Inflammatory macrophage (primary cell): ENCODE results near the gene MTMR3.

Source experiments
- DNase-seq, 2 donors: peaks; one replicate each; pipeline ENCODE4 v3.0.0-alpha.2; 2020 to 2022

MTMR3 gene

GRCh38 chr22:29916007-29916544 lies 33.1 kb downstream of the MTMR3 start:
- DNase-seq: no peak

DNA sequence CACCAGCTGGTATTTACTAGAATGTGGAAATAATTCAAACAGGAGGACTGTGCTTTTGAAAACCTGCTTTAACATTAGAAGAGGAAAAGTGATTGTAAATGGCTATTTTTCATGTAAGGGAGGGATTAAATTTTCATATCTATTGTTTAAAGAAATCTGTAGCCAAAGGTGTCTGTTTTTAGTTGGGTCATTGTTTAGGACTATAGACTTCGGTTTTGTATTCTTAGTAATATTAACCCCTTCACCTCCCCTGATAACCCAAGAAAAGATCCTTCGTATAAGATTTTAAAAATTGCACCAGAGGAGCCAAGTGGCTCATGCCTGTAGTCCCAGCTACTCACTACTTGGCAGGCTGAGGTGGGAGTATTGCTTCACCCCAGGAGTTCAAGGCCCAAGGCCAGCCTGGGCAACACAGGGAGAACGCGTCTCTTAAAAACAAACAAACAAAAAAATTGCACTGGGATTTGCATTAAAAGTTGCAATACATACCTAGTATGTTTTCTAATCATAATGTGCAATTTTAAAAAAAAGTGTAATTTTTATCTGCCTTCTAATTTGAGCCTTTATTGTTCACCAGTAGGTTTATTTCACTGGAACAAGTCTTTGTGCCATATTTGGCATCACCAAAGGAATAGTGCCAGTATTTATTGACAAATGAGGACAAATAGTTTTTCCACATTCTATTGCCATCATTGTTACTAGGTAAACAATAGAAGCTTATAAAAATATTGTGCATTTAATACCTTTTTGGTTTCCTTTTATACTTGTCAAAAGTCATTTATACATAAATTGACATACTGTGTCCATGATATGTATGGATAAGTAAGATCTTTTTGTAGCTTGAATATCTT lies 34.3 kb downstream of the MTMR3 start:
- no peak for DNase-seq

DNA sequence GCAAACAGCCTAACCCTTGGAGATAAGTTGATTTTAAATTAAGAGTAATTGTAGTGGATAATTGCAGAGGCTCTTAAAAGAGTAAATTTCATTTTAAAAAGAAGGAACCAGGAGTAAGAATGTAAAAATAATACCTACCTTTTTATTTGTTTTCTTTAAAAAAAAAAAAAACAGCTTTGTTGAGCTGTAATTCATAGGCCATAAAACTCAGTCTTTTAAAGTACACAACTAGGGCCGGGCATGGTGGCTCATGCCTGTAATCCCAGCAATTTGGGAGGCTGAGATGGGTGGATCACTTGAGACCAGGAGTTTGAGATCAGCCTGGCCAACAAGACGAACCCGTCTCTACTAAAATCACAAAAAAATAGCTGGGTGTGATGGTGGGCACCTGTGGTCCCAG lies 42.4 kb downstream of the MTMR3 start:
- DNase-seq: no peak

DNA sequence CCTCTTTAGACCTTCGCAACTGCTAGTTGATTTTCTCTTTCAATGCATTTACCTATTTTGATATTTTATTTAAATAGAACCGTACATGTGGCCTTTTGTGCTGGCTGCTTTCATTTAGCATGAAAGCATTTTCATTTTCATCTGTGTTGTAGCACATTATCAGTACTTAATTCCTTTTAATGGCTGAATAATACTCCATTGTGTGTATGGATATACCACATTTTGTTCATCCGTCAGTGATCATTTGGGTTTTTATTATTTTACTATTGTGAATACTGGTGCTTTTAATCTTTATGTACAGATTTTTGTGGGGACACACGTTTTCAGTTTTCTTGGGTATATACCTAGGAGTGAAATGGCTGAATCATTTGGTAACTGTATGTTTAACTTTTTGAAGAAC lies 43.1 kb downstream of the MTMR3 start:
- no peak for DNase-seq

DNA sequence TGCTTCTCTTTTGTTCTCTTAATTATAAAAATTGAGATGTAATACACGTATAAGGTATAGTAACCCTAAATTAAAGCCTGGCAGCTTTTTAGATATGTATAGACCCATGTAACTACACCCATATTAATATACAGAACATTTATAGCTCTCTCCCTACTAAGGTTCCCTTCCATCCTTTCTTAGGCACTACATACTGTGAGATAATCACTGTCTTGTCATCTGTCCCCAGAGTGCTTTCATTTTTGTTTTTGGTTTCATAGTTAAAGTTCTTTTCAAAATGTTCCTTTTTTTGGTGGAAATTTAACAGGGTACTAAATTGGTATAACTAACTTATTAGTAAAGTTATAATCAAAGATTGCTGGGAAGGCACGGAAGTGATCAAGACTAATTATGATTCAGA lies 49.2 kb downstream of the MTMR3 start:
- DNase-seq: no peak

GRCh38 chr22:29933619-29934018 lies 50.6 kb downstream of the MTMR3 start:
- no peak for DNase-seq

DNA sequence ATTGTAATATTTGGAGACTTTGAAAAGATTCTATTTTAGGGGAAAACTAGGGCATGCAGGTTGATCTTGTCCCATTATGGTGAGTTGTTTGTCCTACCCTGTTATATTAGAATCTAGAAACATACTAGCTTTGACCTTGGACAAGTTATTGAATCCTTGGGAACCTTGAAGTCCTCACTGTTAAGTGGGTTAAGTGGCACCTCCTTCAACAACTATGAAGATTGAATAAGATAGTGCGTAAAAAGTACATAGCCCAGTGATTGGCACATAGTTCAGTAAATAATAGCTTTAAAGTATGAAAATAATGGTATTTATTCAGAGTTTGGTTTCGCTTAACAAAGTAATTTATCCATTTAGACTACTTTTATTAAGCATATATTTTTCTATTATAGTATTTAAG lies 51.6 kb downstream of the MTMR3 start:
- no peak for DNase-seq

GRCh38 chr22:29936186-29936585 lies 53.2 kb downstream of the MTMR3 start:
- DNase-seq: no peak

DNA sequence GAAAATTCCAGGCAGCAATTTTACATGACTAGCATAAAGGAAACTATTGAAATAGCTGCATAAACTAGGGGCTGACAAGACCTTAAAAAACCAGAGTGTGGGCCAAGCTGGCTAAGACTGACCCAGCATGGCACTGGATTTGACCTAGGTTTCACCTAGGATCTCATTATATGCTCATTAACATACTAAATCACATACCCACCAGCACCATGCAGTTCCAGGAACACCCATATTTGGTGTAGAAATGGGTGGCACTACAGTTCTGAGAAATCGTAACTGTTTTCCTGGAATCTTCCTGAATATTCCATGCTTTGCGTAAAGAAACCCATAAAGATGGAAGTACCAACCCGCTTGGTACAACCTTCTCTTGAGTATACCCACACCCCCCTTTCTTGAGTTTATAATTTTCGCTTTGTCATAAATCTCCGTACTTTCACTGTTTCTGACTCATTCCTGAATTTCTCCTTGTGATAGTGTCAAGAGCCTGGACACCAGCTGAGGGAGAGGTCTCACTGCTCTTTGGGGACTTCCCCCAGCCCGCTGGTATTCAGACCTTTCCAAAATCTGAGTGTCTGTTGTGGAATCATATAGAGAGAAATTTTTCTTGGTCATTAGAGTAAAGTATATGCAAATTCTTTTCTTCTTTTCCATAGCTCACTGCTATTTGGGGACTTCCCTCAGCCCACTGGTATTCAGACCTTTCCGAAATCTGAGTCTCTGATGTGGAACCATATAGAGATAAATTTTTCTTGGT lies 55.1 kb downstream of the MTMR3 start:
- peak in 1 of 2 donors; percentile 9 for DNase-seq

GRCh38 chr22:29940526-29940925 lies 57.6 kb downstream of the MTMR3 start:
- DNase-seq: no peak

DNA sequence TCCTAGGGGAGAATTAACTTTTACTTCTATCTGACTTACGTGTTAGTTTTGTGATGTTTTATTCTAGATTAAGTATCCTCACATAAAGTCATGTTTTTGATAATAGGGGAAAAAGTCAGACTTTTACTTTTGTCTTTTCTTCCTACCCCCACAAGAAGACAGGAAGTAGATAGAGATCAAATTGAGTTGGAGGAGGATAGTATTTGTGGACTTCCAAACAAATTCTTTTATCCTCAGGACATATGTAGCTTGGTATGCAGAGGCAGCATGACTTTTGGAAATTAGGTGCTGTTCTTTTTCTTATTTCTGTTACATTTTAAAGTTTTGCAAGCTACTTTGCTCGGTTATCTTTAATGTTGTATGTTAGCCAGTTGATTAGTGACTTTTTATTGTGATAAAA lies 61.4 kb downstream of the MTMR3 start:
- DNase-seq: no peak

DNA sequence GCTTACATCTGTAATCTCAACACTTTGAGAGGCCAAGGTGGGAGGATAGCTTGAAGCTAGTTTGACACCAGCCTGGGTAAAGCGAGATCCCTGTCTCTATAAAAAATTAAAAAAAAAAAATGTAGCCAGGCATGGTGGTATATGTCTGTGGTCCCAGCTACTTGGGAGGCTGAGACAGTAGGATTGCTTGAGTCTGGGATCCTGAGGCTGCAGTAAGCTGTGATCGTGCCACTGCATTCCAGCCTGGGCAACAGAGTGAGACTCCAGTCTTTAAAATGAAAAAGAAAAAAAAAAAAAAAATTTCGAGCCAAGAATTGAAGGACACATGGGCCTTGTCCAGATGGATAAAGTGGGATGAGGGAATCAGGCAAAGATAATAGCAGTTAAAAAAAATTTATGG lies 62.5 kb downstream of the MTMR3 start:
- no peak for DNase-seq

GRCh38 chr22:29946220-29946619 lies 63.2 kb downstream of the MTMR3 start:
- no peak for DNase-seq

- no peak for DNase-seq
Measured at GRCh38 chr22:29947410-29948384, 64.7 kb downstream of the MTMR3 start.

DNA sequence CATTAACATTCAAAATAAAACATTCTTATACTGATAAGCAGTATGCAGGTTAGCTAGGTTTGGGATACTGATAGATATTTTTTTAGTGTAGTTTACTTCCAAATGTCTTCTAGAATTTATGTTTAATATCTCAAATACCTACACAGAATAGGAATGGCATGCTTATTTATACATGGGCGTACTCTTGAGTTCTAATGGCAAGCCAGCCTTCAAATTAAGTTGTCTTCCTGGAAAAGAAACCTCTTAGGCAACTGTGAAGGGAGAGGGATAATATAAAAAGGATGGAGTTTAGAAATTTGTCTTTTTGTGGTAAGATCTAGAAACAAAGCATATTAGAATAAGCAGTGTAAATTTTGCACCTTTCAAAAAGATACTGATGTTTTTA lies 65.4 kb downstream of the MTMR3 start:
- no peak for DNase-seq

- no peak for DNase-seq
Measured at GRCh38 chr22:29949872-29950271, 66.9 kb downstream of the MTMR3 start.

- peak; percentile 47 to 75 for DNase-seq
Measured at GRCh38 chr22:29951791-29952413, 68.9 kb downstream of the MTMR3 start.

DNA sequence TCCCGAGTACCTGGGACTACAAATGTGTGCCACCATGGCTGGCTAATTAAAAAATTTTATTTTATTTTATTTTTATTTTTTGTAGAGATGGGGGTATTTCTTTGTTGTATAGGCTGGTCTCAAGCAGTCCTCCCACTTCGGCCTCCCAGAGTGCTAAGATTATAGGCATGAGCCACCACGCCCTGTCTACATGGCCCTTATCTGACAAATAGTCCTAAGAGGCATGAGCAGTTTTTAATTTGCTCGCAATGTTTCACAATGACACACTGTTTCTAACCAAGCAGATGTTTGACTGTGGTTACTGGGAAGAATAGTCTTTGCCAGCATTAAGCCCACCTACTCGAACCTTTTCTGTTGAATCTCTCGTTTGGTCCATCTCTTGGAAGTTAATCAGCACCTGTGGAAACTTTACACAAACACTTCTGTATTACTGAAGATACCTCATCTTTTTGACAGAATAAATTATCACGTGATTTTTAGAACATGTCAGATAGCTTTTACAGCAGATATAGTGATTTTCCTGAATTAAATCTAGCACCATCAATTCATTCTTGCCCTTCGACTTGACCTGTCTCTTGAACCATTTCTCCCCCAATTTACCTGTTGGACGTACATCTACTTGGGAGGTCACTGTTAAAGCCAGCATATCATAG lies 71.4 kb downstream of the MTMR3 start:
- no peak for DNase-seq

GRCh38 chr22:29956680-29957079 lies 73.7 kb downstream of the MTMR3 start:
- no peak for DNase-seq

GRCh38 chr22:29958170-29958569 lies 75.2 kb downstream of the MTMR3 start:
- DNase-seq: no peak

- peak; percentile 31 to 68 for DNase-seq
Measured at GRCh38 chr22:29964776-29965175, 81.8 kb downstream of the MTMR3 start.

DNA sequence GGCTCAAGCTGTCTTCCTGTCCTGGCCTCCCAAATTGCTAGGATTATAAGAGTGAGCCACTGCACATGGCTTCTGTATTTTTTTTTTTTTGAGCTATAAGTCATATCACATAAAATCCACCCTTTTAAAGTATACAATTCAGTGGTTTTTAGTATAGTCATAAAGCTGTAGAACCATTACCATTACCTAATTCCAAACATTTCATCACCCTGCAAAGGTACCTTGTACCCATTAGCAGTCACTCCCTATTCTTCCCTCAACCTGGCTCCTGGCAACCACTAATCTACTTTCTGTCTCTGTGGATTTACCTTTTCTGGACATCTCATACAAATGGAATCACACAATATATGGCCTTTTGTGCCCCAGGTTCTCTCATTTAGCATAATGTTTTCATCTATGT lies 84.5 kb downstream of the MTMR3 start:
- no peak for DNase-seq
